PC-3 (cell line): Measurements from ENCODE around the gene PTPRN2. TPM values are rescaled to one million over a fixed set of nuclear protein-coding genes. Genes with fewer than 3 reads are reported as not detected.

Experiments
- ATAC-seq: fragments of 200-7000 bp; cut with Tn5 transposase; 2 replicates; pipeline ENCODE4 v1.9.1; 2020; ENCODE audit warnings: mild to moderate bottlenecking, moderate library complexity
- BruUV-seq: library from RNA; stranded (reverse); fragments of 400-500 nt; replicated peaks from 2 replicates; lab custom pipeline; 2021; lab: Mats Ljungman, UMichigan
- CTCF ChIA-PET: fragments of 300-600 bp; sonication (Branson Sonifier 250); formaldehyde crosslinking; loops from one replicate; lab custom pipeline; 2022; ENCODE audit warnings: antibody characterized with exemption; lab: Charles Lee
- POLR2A ChIA-PET: fragments of 300-600 bp; sonication (Branson Sonifier 250); formaldehyde crosslinking; loops from one replicate; lab custom pipeline; 2022; ENCODE audit warnings: antibody characterized with exemption; ENCODE audit not compliant: unreplicated experiment; lab: Charles Lee
- DNase-seq: peaks from one replicate; pipeline ENCODE4 v3.0.0-alpha.2; 2015
- H2AFZ ChIP-seq: fragments of 300-600 bp; sonication (generic); 2 replicates; pipeline ENCODE4 v1.6.0; 2016; ENCODE audit warnings: antibody characterized with exemption, low read length
- H3F3A ChIP-seq: fragments of 300-600 bp; sonication (generic); one replicate; pipeline ENCODE4 v1.6.0; 2017; ENCODE audit warnings: antibody characterized with exemption, low read length, control low read depth, mild to moderate bottlenecking; ENCODE audit not compliant: unreplicated experiment
- H3K27ac ChIP-seq: fragments of 300-600 bp; sonication (generic); 2 replicates; pipeline ENCODE4 v1.5.1; 2016; ENCODE audit warnings: mild to moderate bottlenecking, low read length
- H3K27me3 ChIP-seq: fragments of 300-600 bp; sonication (generic); 2 replicates; pipeline ENCODE4 v1.6.1; 2016; ENCODE audit warnings: low read length, mixed read lengths
- H3K36me3 ChIP-seq: fragments of 300-600 bp; sonication (generic); 2 replicates; pipeline ENCODE4 v1.6.1; 2016; ENCODE audit warnings: low read depth, mixed run types, low read length, mixed read lengths
- H3K4me1 ChIP-seq: fragments of 300-600 bp; sonication (generic); 2 replicates; pipeline ENCODE4 v1.5.1; 2016; ENCODE audit warnings: low read length; ENCODE audit not compliant: insufficient read depth
- H3K4me2 ChIP-seq: fragments of 300-600 bp; sonication (generic); 2 replicates; pipeline ENCODE4 v1.6.0; 2016; ENCODE audit warnings: low read length
- H3K4me3 ChIP-seq: fragments of 300-600 bp; sonication (generic); 2 replicates; pipeline ENCODE4 v1.5.1; 2016; ENCODE audit warnings: mild to moderate bottlenecking, low read length, mixed read lengths
- H3K79me2 ChIP-seq: fragments of 300-600 bp; sonication (generic); 2 replicates; pipeline ENCODE4 v1.6.1; 2017; ENCODE audit warnings: low read length, mixed read lengths
- H3K9ac ChIP-seq: fragments of 300-600 bp; sonication (generic); 2 replicates; pipeline ENCODE4 v1.6.0; 2016; ENCODE audit warnings: mild to moderate bottlenecking, low read length
- H3K9me2 ChIP-seq: fragments of 300-600 bp; sonication (generic); replicated peaks from 2 replicates; pipeline ENCODE4 v1.6.1; 2016; ENCODE audit warnings: mixed run types, low read length, mixed read lengths
- H3K9me3 ChIP-seq: fragments of 300-600 bp; sonication (generic); 2 replicates; pipeline ENCODE4 v1.6.1; 2016; ENCODE audit warnings: low read length, mixed read lengths
- H4K20me1 ChIP-seq: fragments of 300-600 bp; sonication (generic); 2 replicates; pipeline ENCODE4 v1.6.1; 2016; ENCODE audit warnings: low read length, mixed read lengths
- CTCF ChIP-seq: fragments of 300-600 bp; sonication (generic); conservative IDR thresholded peaks from 2 replicates; pipeline ENCODE4 v1.5.1; 2017; ENCODE audit warnings: antibody characterized with exemption, low read depth, mild to moderate bottlenecking, low read length
- EZH2 ChIP-seq: fragments of 300-600 bp; sonication (generic); IDR thresholded peaks from one replicate; pipeline ENCODE4 v1.6.1; 2017; ENCODE audit warnings: antibody characterized with exemption, mild to moderate bottlenecking, low read length; ENCODE audit not compliant: unreplicated experiment
- EZH2phosphoT487 ChIP-seq: fragments of 300-600 bp; sonication (generic); IDR thresholded peaks from 2 replicates; pipeline ENCODE4 v1.6.1; 2018; ENCODE audit warnings: mild to moderate bottlenecking, antibody characterized with exemption, low read length, borderline replicate concordance
- intact Hi-C: fragments of 100-400 bp; cut with micrococcal nuclease; formaldehyde crosslinking; loops from 2 replicates; pipeline ENCODE4 v1.9.0; 2023
- total RNA-seq: library from RNA; depleted of rRNA; stranded (reverse); fragments of >200 nt; gene quantifications from 2 replicates; pipeline ENCODE4 v1.2.3, GENCODE V29; 2014

Gene PTPRN2
- total RNA-seq, 1 experiment from 2014 or later: 3.2 TPM

- H3K4me2 ChIP-seq: no peak overlapping the region
- no TSS peak for BruUV-seq
- ATAC-seq: no peak
- no peak overlapping the region for H3K9ac ChIP-seq
- intact Hi-C loops: no loop called here
- H3F3A ChIP-seq: no peaks in the 10 kb centered on the region
- no peaks in the 10 kb centered on the region for H3K9me2 ChIP-seq
- H3K4me3 ChIP-seq: no peak overlapping the region
- no peaks in the 10 kb centered on the region for H3K79me2 ChIP-seq
- CTCF ChIA-PET: no interaction called here
- no peak overlapping the region for H3K27ac ChIP-seq
- H3K27me3 ChIP-seq: no peaks in the 10 kb centered on the region
- H3K4me1 ChIP-seq: 0 out of 2 replicates have a peak, but pooled peaks cover 5% of the 10 kb centered on the region
- no peak for TF ChIP-seq EZH2
- no peak for TF ChIP-seq EZH2phosphoT487
- TF ChIP-seq CTCF: no peak
- no peaks in the 10 kb centered on the region; the same call in 1 of the 2 replicates for H3K36me3 ChIP-seq
- H3K9me3 ChIP-seq: peaks cover 12% of the 10 kb centered on the region; the same call in 1 of the 2 replicates
- H2AFZ ChIP-seq: no peak overlapping the region
- no peak for DNase-seq
- POLR2A ChIA-PET: no interaction called here
- no peaks in the 10 kb centered on the region for H4K20me1 ChIP-seq
Observed at GRCh38 chr7:158113321-158114025, 474.1 kb downstream of the PTPRN2 start.

GRCh38 chr7:158112571-158113320 lies 474.9 kb downstream of the PTPRN2 start:
- Histone ChIP-seq H3K27ac (no peak overlapping the region), H3K79me2 (no peaks in the 10 kb centered on the region), H3K9me3 (peaks cover 12% of the 10 kb centered on the region; the same call in 1 of the 2 replicates)

More at GRCh38 chr7:158112571-158113320, 474.9 kb downstream of the PTPRN2 start:
- Histone ChIP-seq H3K4me3 (no peak overlapping the region), H3K27me3 (no peaks in the 10 kb centered on the region), H3K9me2 (no peaks in the 10 kb centered on the region), H3K9ac (no peak overlapping the region), H3F3A (no peaks in the 10 kb centered on the region), H3K36me3 (no peaks in the 10 kb centered on the region; the same call in 1 of the 2 replicates), H3K4me1 (0 out of 2 replicates have a peak, but pooled peaks cover 5% of the 10 kb centered on the region), H2AFZ (no peak overlapping the region), H3K4me2 (no peak overlapping the region), H4K20me1 (no peaks in the 10 kb centered on the region)
- intact Hi-C loops: no loop called here
- TF ChIP-seq EZH2phosphoT487 (no peak), EZH2 (no peak), CTCF (no peak)
- ChIA-PET CTCF (no interaction called here), POLR2A (no interaction called here)
- no TSS peak for BruUV-seq
- ATAC-seq (no peak), DNase-seq (no peak)
